Activated CD8-positive, alpha-beta memory T cell treated with anti-CD3 and anti-CD28 coated beads, Interleukin-2, amount 50 U/mL, for 1 hour (primary cell): ENCODE measurements around the gene MNAT1.

ENCODE experiments used
- DNase-seq: peaks from one replicate; pipeline ENCODE4 v3.0.0-alpha.2; 2020; ENCODE audit errors: extremely low read depth

The MNAT1 gene

GRCh38 chr14:60968099-60968498 is 233.5 kb downstream of the MNAT1 start:
- DNase-seq, result no peak

- no peak for DNase-seq
These were observed 234.1 kb downstream of the MNAT1 start for GRCh38 chr14:60968671-60969070.

- DNase-seq, result no peak
These were observed 235.6 kb downstream of the MNAT1 start for GRCh38 chr14:60970146-60970545.

DNA sequence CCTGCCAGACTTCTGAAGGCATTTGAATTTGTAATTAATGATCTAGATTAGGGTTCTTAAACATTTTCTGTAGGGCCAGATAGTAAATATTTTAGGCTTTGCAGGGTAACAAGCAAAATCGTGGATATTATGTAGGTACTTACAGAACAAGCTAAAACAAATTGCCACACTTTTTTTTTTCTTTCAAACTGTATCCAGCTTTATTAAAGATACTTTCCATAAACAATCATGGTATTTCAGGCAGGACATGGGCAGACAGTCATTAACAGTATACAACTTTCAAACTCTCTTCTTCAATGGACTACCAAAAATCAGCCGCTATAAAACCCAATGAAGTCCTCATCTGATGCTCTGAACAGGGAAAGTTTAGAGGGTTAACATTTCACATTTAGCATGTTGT is 236.7 kb downstream of the MNAT1 start:
- no peak for DNase-seq

DNA sequence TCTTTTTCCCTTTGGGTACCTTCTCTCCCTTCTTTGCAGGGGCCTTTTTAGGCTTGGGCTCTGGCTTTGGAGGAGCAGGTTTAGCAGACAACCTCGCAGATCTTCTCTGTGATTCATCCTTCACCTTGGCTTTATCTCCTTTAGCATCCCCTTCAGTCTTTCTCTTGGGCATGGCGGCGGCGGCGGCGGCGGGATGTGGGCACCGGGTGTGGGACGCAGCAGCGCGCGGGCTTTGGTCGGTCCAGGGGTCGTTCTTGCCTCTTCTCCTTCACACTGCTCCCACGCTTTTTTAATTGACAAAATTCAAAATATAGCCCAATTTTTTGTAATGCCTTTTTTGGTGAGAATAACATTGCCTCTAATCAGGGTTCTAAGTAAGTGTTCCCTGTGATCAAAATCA is 237.7 kb downstream of the MNAT1 start:
- no peak for DNase-seq

GRCh38 chr14:60973070-60973469 is 238.5 kb downstream of the MNAT1 start:
- DNase-seq, result no peak

DNA sequence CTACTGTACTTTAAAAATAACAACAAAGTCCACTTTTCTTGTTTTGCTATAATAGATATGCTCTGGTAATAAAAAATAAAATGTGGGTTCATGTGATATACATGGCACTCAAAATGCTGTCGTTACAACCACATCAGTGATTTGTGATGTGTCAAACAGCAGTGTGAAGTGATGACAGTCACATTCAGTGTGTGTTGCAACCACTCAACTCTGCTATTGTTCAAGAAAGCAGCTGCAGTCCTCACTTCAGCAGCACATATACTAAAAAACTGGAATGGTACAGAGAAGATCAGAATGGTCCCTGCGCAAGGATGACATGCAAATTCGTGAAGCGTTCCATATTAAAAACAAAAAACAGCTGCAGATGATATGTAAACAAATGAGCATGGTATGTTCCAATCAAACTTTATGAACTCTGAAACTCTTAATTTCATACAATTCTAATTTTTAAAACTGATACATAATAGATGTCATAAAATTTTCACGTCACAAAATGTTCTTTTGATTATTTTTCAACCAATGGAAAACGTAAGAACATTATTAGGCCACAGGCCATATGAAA is 239.6 kb downstream of the MNAT1 start:
- no peak for DNase-seq

- DNase-seq, result no peak
These were observed 241.0 kb downstream of the MNAT1 start for GRCh38 chr14:60975551-60975950.

DNA sequence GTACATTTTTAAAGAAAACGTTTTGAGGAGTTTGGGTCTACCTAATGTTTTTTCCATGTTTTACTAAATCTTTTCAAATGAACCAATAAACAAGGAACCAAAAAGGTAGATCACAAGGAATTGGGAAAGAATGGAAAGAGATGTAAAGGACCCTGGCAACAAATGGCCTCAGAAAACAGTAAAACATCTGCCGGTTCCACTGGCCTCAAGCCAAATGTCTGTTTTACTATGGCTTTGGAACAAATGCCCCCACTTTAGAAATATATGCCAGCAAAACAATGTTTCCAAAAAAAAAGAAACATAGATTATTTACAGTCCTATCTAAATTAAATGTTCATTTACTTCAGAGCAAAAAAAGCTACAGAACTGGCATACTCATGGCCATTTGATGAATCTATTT is 243.3 kb downstream of the MNAT1 start:
- no peak for DNase-seq

DNA sequence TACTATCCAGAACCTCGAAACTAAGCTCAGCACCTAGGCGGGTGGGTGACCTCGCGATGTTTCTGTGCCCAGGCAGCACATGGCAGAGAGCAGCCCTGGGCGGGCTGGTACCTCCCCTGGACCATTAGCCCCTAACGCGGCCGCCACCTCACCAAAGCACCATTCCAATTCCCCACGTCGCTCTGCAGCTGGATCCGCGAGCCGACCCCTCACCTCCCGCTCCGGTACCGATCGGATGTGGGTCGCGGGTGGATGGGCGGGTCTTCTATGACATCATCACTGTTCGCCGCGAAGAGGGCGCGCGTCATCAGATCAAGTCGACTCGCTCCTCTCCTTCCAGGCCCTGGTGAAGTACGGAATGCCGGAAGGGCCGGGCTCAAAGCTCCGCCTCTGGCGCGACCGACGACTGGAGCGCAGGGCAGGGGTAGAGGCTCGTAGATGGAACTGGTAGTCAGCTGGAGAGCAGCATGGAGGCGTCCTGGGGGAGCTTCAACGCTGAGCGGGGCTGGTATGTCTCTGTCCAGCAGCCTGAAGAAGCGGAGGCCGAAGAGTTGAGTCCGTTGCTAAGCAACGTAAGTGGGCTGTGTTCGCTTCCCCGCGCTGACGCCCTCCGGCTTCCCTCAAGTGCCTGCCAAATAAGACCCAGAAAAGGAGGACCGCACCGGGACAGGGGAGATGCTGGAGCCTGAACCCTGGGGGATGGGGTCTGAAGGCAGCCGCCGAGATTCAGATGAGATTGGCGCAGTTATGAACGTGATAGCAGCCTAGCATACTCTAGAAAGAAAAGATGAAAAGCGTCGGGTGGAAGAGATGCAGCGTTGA is 246.5 kb downstream of the MNAT1 start, which contains the start of the genes SLC38A6 and TRMT5:
Gene SLC38A6 (plus strand): TSS at position 435 of the 822 bp plus-strand sequence. CDS start 33 bp downstream, at position 468.
Gene TRMT5 (minus strand): TSS at position 269 of the 822 bp plus-strand sequence. CDS start 106 bp downstream, at position 163.
- DNase-seq, result peak; percentile 71

DNA sequence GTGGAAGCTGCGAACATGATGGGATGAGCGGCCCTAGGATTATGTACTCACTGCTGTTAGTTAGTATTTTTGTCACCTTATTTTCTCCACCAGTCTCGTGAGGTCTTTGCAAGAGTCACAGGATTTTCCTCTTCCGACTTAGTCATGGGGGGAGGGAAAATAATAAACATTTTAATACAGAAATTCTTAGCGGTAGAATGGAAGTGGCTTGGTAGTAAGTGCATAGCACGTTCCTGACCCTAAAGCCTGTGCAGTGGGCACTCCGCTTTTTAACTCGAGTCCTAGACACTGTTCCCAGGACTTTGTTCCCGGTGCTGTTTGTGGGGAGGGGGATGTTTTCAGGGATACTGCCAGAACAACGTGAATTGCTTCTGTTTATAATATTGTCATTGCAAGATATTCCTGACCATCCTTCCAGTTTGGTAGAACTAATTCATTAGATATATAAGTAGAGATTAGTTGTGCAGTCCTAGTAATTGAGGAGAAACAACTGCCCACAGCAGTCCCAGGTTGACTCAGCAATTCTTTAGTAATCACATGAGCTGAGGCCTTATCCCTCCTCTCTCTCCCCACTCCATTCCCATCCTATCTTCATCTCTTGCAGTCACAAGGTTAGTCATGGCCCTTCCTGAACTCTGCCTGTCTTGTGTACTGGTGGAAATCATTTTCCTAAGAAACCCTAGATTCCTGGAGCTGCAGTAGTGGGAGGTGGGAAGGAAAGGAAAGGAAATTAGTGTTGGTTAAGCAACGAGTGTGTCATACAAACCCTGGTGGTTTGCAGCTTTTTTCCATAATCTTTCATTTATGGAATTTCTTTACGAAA is 247.3 kb downstream of the MNAT1 start:
- DNase-seq, result no peak

DNA sequence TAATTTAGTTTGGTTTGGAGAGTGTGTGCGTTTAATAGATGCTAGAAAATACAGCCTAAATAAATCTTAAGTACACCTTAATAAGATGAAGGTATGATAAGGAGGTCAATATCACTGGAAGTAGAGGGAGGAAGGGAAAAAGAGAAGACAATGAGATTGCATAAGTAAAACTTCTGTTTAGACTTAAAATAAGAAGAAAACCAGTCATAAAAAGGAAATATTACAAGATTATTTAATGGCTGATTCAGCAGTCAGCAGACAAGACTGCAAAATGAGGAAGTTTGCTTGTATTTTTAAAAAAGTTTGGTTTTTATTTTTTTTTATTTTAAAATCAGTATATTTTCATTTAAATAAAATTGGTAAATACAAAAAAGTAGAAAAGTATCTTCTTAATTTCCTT is 249.6 kb downstream of the MNAT1 start:
- no peak for DNase-seq

DNA sequence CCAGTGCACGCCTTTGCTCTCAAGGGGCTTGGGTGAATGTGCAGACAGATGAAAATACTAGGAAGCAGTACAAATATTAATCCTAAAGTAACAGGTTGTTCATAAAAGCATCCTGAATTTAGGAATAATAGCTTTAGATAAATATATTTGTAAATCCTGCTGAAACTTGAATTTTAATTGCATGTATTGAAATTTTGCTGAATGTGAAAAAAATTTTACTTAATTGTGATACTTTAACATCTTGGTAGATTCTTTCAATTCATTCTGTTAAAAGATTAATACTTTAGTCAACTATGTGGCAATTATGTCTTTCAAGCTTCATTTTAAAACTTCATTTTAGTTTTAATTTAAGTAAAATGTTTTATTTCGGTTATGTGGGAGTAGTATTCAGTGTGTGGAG is 251.9 kb downstream of the MNAT1 start:
- DNase-seq, result no peak

DNA sequence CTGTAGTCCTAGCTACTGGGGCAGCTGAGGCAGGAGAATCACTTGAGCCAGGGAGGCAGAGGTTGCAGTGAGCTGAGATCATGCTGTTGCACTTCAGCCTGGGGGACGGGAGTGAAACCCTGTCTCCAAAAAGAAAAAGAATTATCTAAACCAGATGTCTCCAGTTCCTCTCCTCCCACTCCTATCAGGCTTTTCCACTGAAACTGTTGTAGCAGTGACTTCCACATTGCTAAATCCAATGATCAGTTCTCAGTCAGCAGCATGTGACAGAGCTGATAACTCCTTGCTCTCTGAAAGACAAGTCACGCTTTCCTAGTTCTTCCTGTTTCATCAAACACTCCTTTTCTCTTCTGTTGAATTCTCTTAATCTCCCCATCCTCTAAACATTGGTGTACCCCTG is 255.0 kb downstream of the MNAT1 start:
- DNase-seq, result no peak

DNA sequence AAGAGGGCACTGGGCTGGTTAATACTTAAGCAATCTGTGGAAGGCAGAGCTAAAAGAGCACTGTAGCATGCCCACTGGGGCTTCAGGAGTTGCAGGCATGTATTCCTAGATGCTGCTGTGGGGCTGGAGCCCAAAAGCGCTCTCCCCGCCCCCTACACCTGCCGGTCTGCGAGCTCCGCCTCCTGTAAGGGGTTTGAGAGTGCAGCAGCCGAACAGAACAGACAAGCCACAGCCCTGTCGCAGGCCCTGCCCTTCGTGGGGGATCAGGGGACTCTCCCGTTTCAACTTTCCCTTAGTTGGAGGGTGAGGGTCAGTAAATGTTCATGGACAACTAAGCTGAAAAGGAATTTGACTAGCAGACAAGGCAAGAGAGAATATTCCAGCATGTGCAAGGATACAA is 264.1 kb downstream of the MNAT1 start:
- DNase-seq, result no peak

DNA sequence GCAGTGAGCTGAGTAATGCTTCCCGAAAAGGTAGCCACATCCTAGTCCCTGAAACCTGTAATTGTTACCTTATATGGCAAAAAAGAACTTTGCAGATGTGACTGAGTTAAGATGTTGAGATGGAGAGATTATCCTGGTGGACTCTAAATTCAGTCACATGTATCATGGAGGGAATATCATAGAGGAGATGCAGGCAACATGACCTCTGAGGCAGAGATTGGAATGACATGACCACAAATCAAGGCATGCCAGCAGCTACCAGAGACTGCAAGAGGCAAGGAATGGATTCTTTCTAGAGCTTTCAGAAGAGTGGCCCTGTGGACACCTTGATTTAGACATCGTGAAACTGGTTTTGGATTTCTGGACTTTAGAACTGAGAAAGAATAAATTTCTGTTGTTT is 265.0 kb downstream of the MNAT1 start:
- DNase-seq, result no peak

- no peak for DNase-seq
These were observed 269.0 kb downstream of the MNAT1 start for GRCh38 chr14:61003571-61003970.

DNA sequence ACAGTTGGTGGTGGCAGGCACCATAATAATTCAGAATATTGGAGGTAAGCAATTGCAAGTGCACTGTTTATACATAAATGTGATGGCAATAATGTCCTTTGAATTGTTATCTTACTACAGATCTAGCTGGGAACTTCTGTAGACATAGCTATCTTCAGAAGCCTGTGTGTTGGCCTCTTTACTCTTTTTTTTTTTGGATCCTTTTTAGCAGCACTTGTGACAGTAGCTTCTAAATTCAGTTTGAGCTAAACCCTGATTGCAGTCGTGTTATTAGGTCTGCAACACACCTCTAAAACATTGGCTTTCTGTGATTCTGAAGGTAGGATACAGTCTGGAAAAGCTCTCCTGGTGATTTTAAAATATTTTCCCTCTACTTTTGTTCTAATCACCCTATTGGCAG is 285.0 kb downstream of the MNAT1 start:
- DNase-seq, result no peak
